Skin of body (tissue), 2 donors: Measurements from ENCODE around the gene GPR65. TPM values are rescaled to one million over a fixed set of nuclear protein-coding genes. Genes with fewer than 3 reads are reported as not detected.
"Not testable (repeated sequence)": the region's sequence is repeated elsewhere in the genome, so short reads cannot be mapped to it uniquely, and the experiment has no call there.

Experiments used
- DNase-seq: peaks from one replicate; lab custom pipeline; 2025; lab: John Stamatoyannopoulos, UW
- total RNA-seq: library from RNA; depleted of rRNA; stranded (reverse); fragments of >200 nt; gene quantifications from one replicate; pipeline ENCODE4 v1.2.3, GENCODE V29; 2014

GPR65 gene
- total RNA-seq, 1 donor from 2014 or later, result 1.6 TPM

DNA sequence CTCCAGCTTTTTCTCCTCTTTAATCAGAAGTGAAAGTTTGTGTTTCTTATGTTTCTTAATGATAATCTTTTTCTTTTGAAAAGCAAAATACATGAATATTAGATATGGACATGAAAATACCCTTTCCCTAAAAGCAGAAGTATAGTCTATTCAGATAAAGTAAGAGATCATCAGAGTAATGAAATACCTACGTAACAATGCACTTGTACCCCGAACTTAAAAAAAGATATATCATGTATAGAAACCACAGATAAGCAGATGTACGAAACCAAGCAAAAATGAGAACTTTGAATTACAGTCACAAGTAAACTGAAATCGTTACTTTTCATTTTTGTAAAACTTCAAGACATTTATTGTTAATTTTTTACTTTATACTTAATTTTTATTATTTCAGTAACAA lies 1.5 kb upstream of the GPR65 start:
- no peak for DNase-seq

- DNase-seq, result no peak
These were observed 364 bp upstream of the GPR65 start for GRCh38 chr14:88004506-88005036.

GRCh38 chr14:88005978-88006851 lies 1.3 kb downstream of the GPR65 start:
- DNase-seq, result no peak

DNA sequence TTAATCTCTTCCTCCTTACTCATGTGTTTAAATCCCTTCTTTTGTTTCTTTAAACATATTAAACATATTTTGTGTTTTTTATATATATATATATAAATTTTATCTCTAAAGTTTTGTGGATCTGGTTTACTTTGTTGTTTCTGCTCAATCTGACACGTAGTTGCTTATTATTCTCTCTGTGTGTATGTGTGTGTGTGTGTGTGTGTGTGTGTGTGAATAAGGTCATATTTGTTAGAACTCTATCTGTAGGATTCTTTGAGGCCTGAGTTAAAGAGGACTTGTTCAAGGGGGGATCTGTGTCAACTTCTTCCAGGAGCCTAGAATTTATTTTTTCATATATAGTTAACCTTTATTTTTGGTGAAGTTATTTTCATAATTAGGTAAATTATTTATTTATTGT lies 2.7 kb downstream of the GPR65 start:
- no peak for DNase-seq

DNA sequence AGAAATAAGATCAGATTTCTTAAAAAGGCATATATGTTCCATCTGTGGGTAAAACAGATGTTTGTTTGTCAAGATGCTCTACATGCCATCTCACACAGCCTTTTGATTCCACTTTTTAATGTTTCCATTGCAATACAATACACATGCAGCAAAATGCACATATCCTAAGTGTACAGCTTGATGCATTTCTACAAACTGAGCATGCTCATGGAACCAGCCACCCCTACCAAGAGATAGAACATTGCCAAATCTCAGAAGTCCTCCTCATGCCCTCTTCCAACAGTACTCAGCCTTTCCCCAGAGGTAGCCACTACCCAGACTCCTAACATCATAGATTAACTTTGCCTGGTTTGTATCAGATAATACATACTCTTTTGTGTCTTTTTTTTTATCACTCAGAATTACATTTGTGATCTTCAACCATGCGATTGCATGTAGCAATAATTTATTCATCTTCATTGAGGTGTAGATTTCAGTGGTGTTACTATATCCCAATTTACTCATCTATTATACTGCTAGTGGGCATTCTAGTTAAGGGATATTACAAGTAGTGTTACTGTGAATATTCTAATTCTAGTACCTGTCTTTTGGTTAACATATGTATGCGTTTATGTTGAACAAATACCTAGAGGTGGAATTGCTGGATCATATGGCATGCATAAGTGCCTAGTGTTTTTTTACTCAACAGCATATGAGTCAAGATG lies 3.3 kb downstream of the GPR65 start:
- no peak for DNase-seq

DNA sequence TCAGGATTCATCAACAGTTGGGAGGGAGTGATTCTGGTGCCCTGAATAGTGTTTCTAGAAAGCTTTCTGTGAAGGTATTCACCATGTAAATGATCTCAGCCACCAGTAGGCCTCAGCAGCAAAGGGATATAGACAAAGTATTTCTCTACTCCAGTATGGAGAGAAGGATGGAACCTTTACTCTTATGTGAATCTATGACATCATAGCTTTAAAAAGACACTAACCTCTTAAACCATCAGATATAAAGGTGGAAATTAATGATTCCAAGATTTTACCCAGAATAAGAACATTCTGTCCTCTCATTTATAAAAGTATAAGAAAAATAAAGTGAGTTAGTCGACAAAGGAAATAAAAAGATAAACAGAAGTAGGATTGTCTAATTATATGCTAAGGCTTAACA lies 4.6 kb downstream of the GPR65 start:
- no peak for DNase-seq

DNA sequence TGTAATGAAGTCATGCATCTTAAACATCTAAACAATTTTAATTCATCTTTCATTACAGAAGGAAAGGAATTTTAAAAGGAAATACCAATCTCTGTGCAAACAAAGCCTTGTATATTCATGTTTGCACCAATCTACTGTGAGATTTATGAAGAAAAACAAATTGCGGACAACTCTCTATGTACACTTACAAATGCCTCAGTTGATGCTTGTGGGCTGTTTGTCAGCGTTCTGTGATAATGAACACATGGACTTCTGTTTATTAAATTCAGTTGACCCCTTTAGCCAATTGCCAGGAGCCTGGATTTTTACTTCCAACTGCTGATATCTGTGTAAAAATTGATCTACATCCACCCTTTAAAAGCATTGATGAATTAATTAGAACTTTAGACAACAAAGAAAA lies 5.4 kb downstream of the GPR65 start:
- no peak for DNase-seq

GRCh38 chr14:88012495-88012894 lies 7.6 kb downstream of the GPR65 start:
- no peak for DNase-seq

GRCh38 chr14:88013750-88014349 lies 8.9 kb downstream of the GPR65 start:
- peak; percentile 58 for DNase-seq

- no peak for DNase-seq
These were observed 11.8 kb downstream of the GPR65 start for GRCh38 chr14:88016768-88017167.

DNA sequence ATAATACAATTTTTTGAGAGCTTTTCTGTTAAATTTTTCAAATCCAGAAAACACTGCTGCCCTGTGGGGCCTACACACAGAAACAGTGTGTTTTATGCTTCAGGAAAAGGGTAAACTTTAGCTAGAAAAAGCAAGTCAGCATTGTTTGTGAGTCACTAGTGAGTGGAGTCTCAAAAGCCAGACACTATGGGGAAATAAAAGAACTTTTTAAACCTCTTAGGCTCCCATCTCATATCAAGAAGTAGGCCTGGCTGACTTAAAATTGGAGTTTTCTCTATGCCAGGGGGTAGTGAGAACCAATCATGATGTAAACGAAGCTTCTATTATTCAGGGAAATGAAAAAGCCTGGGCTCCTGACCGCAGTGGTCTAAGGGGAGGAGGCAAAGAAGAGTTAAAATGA lies 12.6 kb downstream of the GPR65 start:
- no peak for DNase-seq

- DNase-seq, result no peak
These were observed 18.8 kb downstream of the GPR65 start for GRCh38 chr14:88023658-88024187.

DNA sequence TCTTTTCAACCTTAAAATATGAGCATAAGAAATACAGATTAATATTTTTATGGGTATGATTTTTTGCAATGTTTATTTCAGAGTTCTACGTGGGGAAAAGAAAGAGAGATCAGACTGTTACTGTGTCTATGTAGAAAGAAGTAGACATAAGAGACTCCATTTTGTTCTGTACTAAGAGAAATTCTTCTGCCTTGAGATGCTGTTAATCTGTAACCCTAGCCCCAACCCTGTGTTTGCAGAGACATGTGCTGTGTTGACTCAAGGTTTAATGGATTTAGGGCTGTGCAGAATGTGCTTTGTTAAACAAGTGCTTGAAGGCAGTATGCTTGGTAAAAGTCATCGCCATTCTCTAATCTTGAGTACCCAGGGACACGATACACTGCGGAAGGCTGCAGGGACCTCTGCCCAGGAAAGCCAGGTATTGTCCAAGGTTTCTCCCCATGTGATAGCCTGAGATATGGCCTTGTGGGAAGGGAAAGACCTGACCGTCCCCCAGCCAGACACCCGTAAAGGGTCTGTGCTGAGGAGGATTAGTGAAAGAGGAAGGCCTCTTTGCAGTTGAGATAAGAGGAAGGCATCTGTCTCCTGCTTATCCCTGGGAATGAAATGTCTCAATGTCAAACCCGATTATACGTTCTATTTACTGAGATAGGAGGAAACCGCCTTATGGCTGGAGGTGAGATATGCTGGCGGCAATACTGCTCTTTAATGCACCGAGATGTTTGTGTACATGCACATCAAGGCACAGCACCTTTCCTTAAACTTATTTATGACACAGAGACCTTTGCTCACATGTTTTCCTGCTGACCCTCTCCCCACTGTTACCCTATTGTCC lies 19.5 kb downstream of the GPR65 start:
- not testable (repeated sequence) for DNase-seq

DNA sequence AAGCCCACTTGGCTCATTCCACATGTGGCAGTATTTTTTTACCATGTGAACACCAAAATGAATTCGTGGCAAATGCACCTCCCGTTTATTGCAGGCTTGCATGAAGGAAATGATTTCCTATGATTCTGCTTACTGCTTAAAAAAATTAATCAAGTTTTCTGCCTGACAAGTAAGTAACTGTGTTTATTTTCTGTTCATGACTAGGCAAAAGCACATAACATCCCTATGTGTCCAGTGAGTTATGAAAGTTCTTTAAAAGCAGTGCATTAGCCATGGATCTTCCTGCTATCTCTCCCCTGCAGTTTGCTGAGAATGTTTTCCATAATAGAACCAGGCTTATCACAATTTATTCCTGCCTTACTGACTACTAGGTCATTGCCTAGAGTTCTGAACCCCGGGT lies 20.4 kb downstream of the GPR65 start:
- DNase-seq, result no peak

GRCh38 chr14:88026890-88027289 lies 22.0 kb downstream of the GPR65 start:
- no peak for DNase-seq

DNA sequence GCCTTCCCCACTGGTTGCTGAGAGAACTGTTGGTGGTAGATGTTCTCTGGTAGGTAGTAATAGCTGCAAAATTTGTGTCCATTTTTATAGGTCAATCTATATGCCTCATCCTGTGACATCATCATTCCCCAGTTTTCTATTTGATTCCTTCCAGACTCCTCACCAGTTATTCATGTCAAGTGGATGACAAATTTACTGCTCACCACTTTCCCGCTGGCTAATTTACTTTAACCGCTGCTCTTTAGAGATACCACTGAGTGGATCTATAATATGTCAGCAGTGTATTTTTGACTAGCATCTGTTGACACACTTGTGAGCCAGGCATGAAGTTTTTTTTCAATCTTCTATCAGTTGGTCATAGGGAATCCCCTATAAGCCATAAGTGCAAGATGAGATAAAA lies 24.6 kb downstream of the GPR65 start:
- no peak for DNase-seq

- no peak for DNase-seq
These were observed 25.1 kb downstream of the GPR65 start for GRCh38 chr14:88030079-88030478.

DNA sequence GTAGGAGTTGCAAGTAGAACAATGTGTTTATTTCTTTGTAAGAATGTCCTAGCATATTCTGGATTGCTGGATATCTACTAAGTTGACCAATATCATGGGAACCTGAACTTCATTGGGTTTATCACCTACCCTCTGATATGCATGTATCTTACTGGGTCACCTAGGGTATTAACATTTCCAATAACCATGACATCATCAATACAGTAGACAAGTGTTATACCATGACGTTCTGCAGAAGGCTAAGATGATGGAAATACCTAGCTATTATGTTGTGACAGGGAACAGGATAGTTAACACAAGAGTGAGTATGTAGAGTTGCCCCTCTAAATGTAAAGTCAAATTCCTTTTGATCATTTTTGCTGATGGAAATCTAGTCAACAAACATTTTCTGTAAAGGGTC lies 26.0 kb downstream of the GPR65 start:
- no peak for DNase-seq

DNA sequence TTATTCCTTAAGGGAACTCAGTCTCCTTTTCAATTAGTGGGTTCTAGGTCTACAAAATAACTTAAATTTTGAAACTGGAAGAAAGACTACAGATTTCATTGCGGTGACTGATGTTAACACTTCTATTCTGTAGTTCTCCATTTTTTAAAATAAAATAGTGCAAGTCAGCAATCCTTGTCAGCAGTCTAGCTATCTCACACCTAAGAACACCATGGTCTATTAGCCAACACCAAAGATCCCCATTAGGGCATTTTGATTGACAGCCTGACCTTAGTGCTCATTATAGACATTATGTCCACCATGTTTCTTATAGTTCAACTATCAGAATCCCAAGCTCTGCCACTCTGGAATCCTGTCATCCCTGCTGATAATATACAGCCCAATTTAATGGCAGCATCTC lies 27.4 kb downstream of the GPR65 start:
- DNase-seq, result no peak

DNA sequence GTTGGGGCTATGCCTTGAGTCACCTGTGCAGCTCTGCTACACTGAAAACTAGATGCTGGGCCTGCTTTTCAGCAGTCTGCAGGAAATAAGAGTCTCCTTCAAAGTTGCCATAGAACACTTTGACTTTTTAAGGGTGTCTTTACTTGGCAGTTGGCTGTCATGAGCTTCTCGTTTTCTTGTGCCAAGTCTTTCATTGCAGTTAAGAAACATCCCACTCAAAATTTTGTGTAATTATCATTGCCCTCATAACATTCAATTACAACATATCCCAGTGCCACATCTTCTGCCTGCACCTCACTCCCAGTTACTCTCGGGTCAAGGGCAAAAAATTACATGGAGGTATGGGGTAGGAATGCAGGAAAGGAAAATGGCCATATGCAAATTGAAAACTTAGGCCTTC lies 29.1 kb downstream of the GPR65 start:
- DNase-seq, result no peak

GRCh38 chr14:88036422-88036821 lies 31.5 kb downstream of the GPR65 start:
- no peak for DNase-seq
